Naive thymus-derived CD4-positive, alpha-beta T cell (primary cell): ENCODE measurements around the gene MMD. TPM values are rescaled to one million over a fixed set of nuclear protein-coding genes. Genes with fewer than 3 reads are reported as not detected.
"Not testable (repeated sequence)": the region's sequence is repeated elsewhere in the genome, so short reads cannot be mapped to it uniquely, and the experiment has no call there.

Source experiments
- ATAC-seq: fragments of 150-1000 bp; cut with Tn5 transposase; 2 replicates; pipeline ENCODE4 v1.10.0; 2021; ENCODE audit warnings: mild to moderate bottlenecking, moderate library complexity
- CTCF ChIA-PET: fragments of 350-600 bp; sonication (Branson Sonifier 250); formaldehyde crosslinking; loops from one replicate; lab custom pipeline; 2021; ENCODE audit warnings: antibody characterized with exemption; lab: Charles Lee
- POLR2A ChIA-PET: fragments of 350-600 bp; sonication (Branson Sonifier 250); formaldehyde crosslinking; loops from one replicate; lab custom pipeline; 2021; ENCODE audit warnings: antibody characterized with exemption, inconsistent platforms; lab: Charles Lee
- DNase-seq, 9 donors: peaks; one replicate each; pipeline versions ENCODE4 v3.0.0 to v3.0.0-alpha.2; 2020 to 2022; ENCODE audit warnings: mixed read lengths in 1 of 9
- H3K27ac ChIP-seq: one replicate; pipeline ENCODE4 v1.7.0; 2013; ENCODE audit warnings: mild to moderate bottlenecking, low read depth, low read length, moderate library complexity
- H3K27me3 ChIP-seq, 2 donors: one replicate each; pipeline ENCODE4 v1.7.0; 2013; ENCODE audit warnings: low read length in 2 of 2, mild to moderate bottlenecking in 2 of 2, moderate library complexity in 2 of 2; ENCODE audit not compliant: control insufficient read depth in 2 of 2, insufficient read depth in 2 of 2
- H3K36me3 ChIP-seq, 3 experiments: 1 replicate in 2 of 3; 2 replicates in 1 of 3; pipeline ENCODE4 v1.7.0; 2013; ENCODE audit warnings: low read length in 3 of 3, mild to moderate bottlenecking in 3 of 3, moderate library complexity in 1 of 3; ENCODE audit not compliant: insufficient read depth in 3 of 3, control insufficient read depth in 2 of 3
- H3K4me1 ChIP-seq, 2 donors: one replicate each; pipeline ENCODE4 v1.7.0; 2013; ENCODE audit warnings: low read length in 2 of 2, mild to moderate bottlenecking in 2 of 2, moderate library complexity in 1 of 2; ENCODE audit not compliant: control insufficient read depth in 2 of 2, insufficient read depth in 2 of 2
- H3K4me3 ChIP-seq: 2 replicates; pipeline ENCODE4 v1.7.0; 2013; ENCODE audit warnings: mild to moderate bottlenecking, low read length
- H3K9me3 ChIP-seq, 3 experiments: 1 replicate in 2 of 3; 2 replicates in 1 of 3; pipeline ENCODE4 v1.7.0; 2013; ENCODE audit warnings: low read length in 3 of 3; ENCODE audit not compliant: control insufficient read depth in 2 of 3
- H3K27ac Mint-ChIP-seq, 9 donors: one replicate each; pipeline ENCODE4 v1.8.0; 2020 to 2022; ENCODE audit warnings: mixed read lengths in 9 of 9, mild to moderate bottlenecking in 8 of 9, moderate library complexity in 5 of 9, inconsistent platforms in 2 of 9
- H3K27me3 Mint-ChIP-seq, 5 donors: one replicate each; pipeline ENCODE4 v1.8.0; 2021 to 2022; ENCODE audit warnings: mixed read lengths in 5 of 5, mild to moderate bottlenecking in 1 of 5
- H3K36me3 Mint-ChIP-seq, 5 donors: one replicate each; pipeline ENCODE4 v1.8.0; 2020 to 2022; ENCODE audit warnings: mixed read lengths in 5 of 5, mild to moderate bottlenecking in 3 of 5, inconsistent platforms in 1 of 5
- H3K4me1 Mint-ChIP-seq, 7 donors: one replicate each; pipeline ENCODE4 v1.8.0; 2020 to 2022; ENCODE audit warnings: mixed read lengths in 7 of 7, mild to moderate bottlenecking in 3 of 7, inconsistent platforms in 1 of 7
- H3K4me3 Mint-ChIP-seq, 10 donors: one replicate each; pipeline ENCODE4 v1.8.0; 2020 to 2022; ENCODE audit warnings: mild to moderate bottlenecking in 10 of 10, mixed read lengths in 10 of 10, moderate library complexity in 6 of 10, inconsistent platforms in 2 of 10
- H3K9me3 Mint-ChIP-seq, 11 donors: one replicate each; pipeline ENCODE4 v1.8.0; 2020 to 2022; ENCODE audit warnings: mixed read lengths in 11 of 11, mild to moderate bottlenecking in 4 of 11, inconsistent platforms in 1 of 11, moderate library complexity in 1 of 11
- intact Hi-C, 2 donors: fragments of 100-400 bp; cut with micrococcal nuclease; formaldehyde crosslinking; loops; one replicate each; pipeline ENCODE4 v1.15.1; 2023
- polyA plus RNA-seq, 2 donors: library from polyadenylated mRNA; unstranded; fragments of 300-500 nt; fragmentation: Illumina TruSeq; gene quantifications; one replicate each; pipeline ENCODE4 v1.2.3, GENCODE V29; 2021
- total RNA-seq, 6 experiments: library from RNA in 5 of 6; stranded (reverse) in 5 of 6; gene quantifications; 1 replicate in 5 of 6; 2 replicates in 1 of 6; pipeline ENCODE4 v1.2.3 and lab custom pipeline; 2021 to 2026

Gene MMD
- total and polyA plus RNA-seq, 7 experiments from 2014 or later, result 5.2 to 35.3 (median 11.2) TPM

GRCh38 chr17:55410722-55411462, 10.7 kb downstream of the MMD start:
- H3K27me3 Mint-ChIP-seq, result no peaks in the 10 kb centered on the region
- H3K4me1 Mint-ChIP-seq, result peaks cover 0 to 16% (median 4%) of the 10 kb centered on the region in 7 donors
- no peaks in the 10 kb centered on the region for H3K4me1 ChIP-seq
- no peak overlapping the region for H3K27ac Mint-ChIP-seq
- intact Hi-C loops, result loop anchor here (10.0 kb wide), 1 partner anchor 164 kb away; no protein-coding TSS in a partner anchor
- DNase-seq (no peak), ATAC-seq (no peak)
- H3K4me3 ChIP-seq, result no peak overlapping the region
- H3K9me3 Mint-ChIP-seq, result no peaks in the 10 kb centered on the region
- ChIA-PET POLR2A (no interaction called here), CTCF (interaction anchor here (0.6 kb wide), 1 partner anchor 170 kb away, joined by 3 read pairs; no protein-coding TSS in a partner anchor)
- H3K4me3 Mint-ChIP-seq, result no peak overlapping the region
- no peak overlapping the region for H3K27ac ChIP-seq
- H3K36me3 ChIP-seq, result peaks cover 0 to 62% (median 0%) of the 10 kb centered on the region in 3 experiments
- H3K27me3 ChIP-seq, result no peaks in the 10 kb centered on the region
- H3K36me3 Mint-ChIP-seq, result peaks cover 12 to 48% (median 24%) of the 10 kb centered on the region in 5 donors
- no peaks in the 10 kb centered on the region for H3K9me3 ChIP-seq

GRCh38 chr17:55409030-55409800, 12.4 kb downstream of the MMD start:
- no peak for ATAC-seq
- DNase-seq, result no peak
- H3K4me1 Mint-ChIP-seq, result peaks cover 0 to 5% (median 0%) of the 10 kb centered on the region in 7 donors
- no peak overlapping the region for H3K27ac Mint-ChIP-seq
- ChIA-PET CTCF (no interaction called here), POLR2A (no interaction called here)
- Histone ChIP-seq H3K4me1 (no peaks in the 10 kb centered on the region), H3K36me3 (peaks cover 0 to 67% (median 0%) of the 10 kb centered on the region in 3 experiments), H3K27ac (no peak overlapping the region), H3K4me3 (no peak overlapping the region), H3K9me3 (no peaks in the 10 kb centered on the region), H3K27me3 (no peaks in the 10 kb centered on the region)
- intact Hi-C loops, result loop anchor here in 1 of 2 donors (2.0 to 5.0 kb wide), 2 partner anchors 20 to 103 kb away; partner anchors contain the start of gene SMIM36
- H3K4me3 Mint-ChIP-seq, result no peak overlapping the region
- H3K36me3 Mint-ChIP-seq, result peaks cover 15 to 56% (median 27%) of the 10 kb centered on the region in 5 donors
- H3K9me3 Mint-ChIP-seq, result no peaks in the 10 kb centered on the region
- no peaks in the 10 kb centered on the region for H3K27me3 Mint-ChIP-seq

GRCh38 chr17:55407641-55408566, 13.7 kb downstream of the MMD start:
- ChIA-PET CTCF (no interaction called here), POLR2A (no interaction called here)
- Mint-ChIP-seq H3K9me3 (no peaks in the 10 kb centered on the region), H3K4me1 (no peaks in the 10 kb centered on the region), H3K36me3 (peaks cover 15 to 62% (median 30%) of the 10 kb centered on the region in 5 donors), H3K4me3 (no peak overlapping the region), H3K27me3 (no peaks in the 10 kb centered on the region), H3K27ac (peak overlapping the region in 1 of 9 donors; percentile 12)
- Histone ChIP-seq H3K9me3 (no peaks in the 10 kb centered on the region), H3K36me3 (peaks cover 0 to 56% (median 0%) of the 10 kb centered on the region in 3 experiments), H3K27ac (no peak overlapping the region), H3K4me1 (no peaks in the 10 kb centered on the region), H3K27me3 (no peaks in the 10 kb centered on the region), H3K4me3 (no peak overlapping the region)
- no peak for DNase-seq
- intact Hi-C loops, result loop anchor here in 1 of 2 donors (2.0 to 5.0 kb wide), 2 partner anchors 19 to 104 kb away; partner anchors contain the start of gene SMIM36
- no peak for ATAC-seq

- ChIA-PET CTCF (interaction anchor here (0.6 kb wide), 1 partner anchor 76 kb away, joined by 7 read pairs; no protein-coding TSS in a partner anchor), POLR2A (interaction anchor here (1.6 kb wide), 1 partner anchor 13 kb away, joined by 4 read pairs; no protein-coding TSS in a partner anchor)
- Histone ChIP-seq H3K27ac (no peak overlapping the region), H3K27me3 (no peaks in the 10 kb centered on the region), H3K4me1 (no peaks in the 10 kb centered on the region), H3K4me3 (no peak overlapping the region), H3K9me3 (no peaks in the 10 kb centered on the region), H3K36me3 (peaks cover 0 to 41% (median 0%) of the 10 kb centered on the region in 3 experiments)
- Mint-ChIP-seq H3K27me3 (no peaks in the 10 kb centered on the region), H3K36me3 (peaks cover 11 to 50% (median 26%) of the 10 kb centered on the region in 5 donors), H3K27ac (no peak overlapping the region), H3K4me3 (no peak overlapping the region), H3K9me3 (no peaks in the 10 kb centered on the region), H3K4me1 (no peaks in the 10 kb centered on the region)
- no peak for ATAC-seq
- intact Hi-C loops, result loop anchor here in 1 of 2 donors (5.0 kb wide), 1 partner anchor 107 kb away; the partner anchor contains the start of gene SMIM36
- DNase-seq, result no peak
Observed at GRCh38 chr17:55405600-55405999, 16.0 kb downstream of the MMD start.

- H3K4me1 Mint-ChIP-seq, CTCF ChIA-PET, ATAC-seq, H3K9me3 Mint-ChIP-seq, H3K4me3 Mint-ChIP-seq, H3K27me3 ChIP-seq, H3K27ac Mint-ChIP-seq, H3K27me3 Mint-ChIP-seq, H3K4me3 ChIP-seq, H3K27ac ChIP-seq, intact Hi-C loops, H3K4me1 ChIP-seq, POLR2A ChIA-PET, DNase-seq, H3K9me3 ChIP-seq: not testable (repeated sequence)
- H3K36me3 ChIP-seq, result peaks cover 0 to 35% (median under 1%) of the 10 kb centered on the region in 3 experiments
- peaks cover 16 to 49% (median 31%) of the 10 kb centered on the region in 5 donors for H3K36me3 Mint-ChIP-seq
Observed at GRCh38 chr17:55404197-55404596, 17.4 kb downstream of the MMD start.

- no peaks in the 10 kb centered on the region for H3K9me3 Mint-ChIP-seq
- H3K4me1 Mint-ChIP-seq, result peaks cover 0 to 2% (median 0%) of the 10 kb centered on the region in 7 donors
- Histone ChIP-seq H3K4me1 (no peaks in the 10 kb centered on the region), H3K36me3 (peaks cover 0 to 24% (median 5%) of the 10 kb centered on the region in 3 experiments), H3K27ac (no peak overlapping the region), H3K4me3 (no peak overlapping the region), H3K27me3 (no peaks in the 10 kb centered on the region), H3K9me3 (no peaks in the 10 kb centered on the region)
- no peak overlapping the region for H3K4me3 Mint-ChIP-seq
- POLR2A ChIA-PET, result no interaction called here
- no peaks in the 10 kb centered on the region for H3K27me3 Mint-ChIP-seq
- intact Hi-C loops, result no loop called here
- peaks cover 22 to 51% (median 37%) of the 10 kb centered on the region in 5 donors for H3K36me3 Mint-ChIP-seq
- H3K27ac Mint-ChIP-seq, result no peak overlapping the region
- DNase-seq (no peak), ATAC-seq (no peak)
- CTCF ChIA-PET, result no interaction called here
Observed at GRCh38 chr17:55402374-55402773, 19.3 kb downstream of the MMD start.
